SHP77 (cell line): Measurements from ENCODE around the gene MX1.

Experiments used
- DNase-seq, 2 experiments: peaks; one replicate each; lab custom pipeline; 2025; lab: John Stamatoyannopoulos, UW

MX1 gene

GRCh38 chr21:41432562-41433460, 6.8 kb downstream of the MX1 start:
- no peak for DNase-seq

DNA sequence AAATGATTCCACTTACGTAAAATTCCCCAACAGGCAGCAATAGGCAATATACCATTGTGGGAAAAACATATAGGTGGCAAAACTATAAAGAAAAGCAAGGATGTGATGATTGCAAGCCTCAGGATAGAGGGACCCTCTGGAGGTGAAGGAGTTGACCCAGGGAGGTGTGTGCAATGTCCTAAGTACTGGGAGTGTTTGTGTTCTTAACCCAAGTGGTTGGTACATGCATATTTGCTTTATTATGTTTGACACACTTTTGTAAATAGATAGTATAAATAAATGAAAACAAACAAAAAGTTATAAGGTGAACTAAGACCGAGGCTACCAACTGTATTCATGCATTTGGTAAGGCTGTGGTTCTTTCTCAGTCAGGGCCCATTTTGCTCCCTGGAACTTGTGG, 7.5 kb downstream of the MX1 start:
- no peak for DNase-seq

GRCh38 chr21:41435706-41436105, 9.7 kb downstream of the MX1 start:
- no peak for DNase-seq

DNA sequence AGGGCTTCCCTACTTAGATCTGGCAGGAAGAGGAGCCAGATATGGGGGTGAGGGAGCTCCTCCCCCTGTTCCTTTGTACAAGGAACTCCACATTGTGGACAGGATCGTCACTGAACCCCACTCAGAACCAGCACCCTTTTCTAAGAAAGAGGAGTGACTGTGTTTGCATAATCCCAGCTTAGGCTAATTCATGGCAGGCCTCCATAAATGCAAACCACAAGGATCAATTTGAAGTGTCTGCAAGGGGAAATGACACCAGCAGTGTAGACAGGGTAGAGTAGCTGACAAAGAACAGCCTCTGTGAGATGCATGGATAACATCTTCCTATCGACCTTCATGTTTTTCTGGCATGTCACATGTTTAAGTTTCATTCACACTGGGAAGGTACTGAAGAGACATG, 11.7 kb downstream of the MX1 start:
- DNase-seq, result no peak

DNA sequence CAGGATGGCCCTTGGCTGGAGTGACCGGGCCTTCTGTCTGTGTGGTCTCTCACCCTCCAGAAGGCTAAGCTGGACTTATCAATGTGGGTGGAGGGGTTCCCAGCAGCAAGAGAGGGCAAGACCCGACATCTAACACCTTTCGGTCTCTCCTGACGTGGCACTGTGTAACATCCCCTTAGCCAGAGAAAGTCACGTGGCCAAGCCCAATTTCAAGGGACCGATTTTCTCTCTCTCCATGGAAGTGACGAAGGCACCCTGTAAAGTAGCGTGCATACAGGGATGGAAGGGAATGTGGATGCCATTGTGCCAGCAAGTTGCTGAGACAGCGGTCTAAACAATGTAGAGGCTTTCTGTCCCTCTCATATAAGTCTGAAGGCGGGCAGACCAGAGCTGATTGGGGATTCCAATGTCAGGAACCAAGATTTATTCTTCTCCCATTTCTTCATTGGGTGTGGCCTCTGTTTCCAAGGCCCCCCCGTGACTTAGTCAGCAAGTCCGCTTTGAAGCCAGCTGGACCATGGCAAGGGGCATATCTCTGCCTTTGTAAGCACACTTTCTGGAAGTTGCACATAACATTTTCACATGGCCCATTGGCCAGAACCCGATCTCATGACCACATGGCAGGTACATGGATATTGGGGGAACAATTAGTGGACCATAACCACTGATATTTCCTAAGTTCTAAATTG, 12.5 kb downstream of the MX1 start:
- no peak for DNase-seq

GRCh38 chr21:41439248-41439647, 13.2 kb downstream of the MX1 start:
- no peak for DNase-seq

- no peak for DNase-seq
Measured at GRCh38 chr21:41441546-41441945, 15.5 kb downstream of the MX1 start.

DNA sequence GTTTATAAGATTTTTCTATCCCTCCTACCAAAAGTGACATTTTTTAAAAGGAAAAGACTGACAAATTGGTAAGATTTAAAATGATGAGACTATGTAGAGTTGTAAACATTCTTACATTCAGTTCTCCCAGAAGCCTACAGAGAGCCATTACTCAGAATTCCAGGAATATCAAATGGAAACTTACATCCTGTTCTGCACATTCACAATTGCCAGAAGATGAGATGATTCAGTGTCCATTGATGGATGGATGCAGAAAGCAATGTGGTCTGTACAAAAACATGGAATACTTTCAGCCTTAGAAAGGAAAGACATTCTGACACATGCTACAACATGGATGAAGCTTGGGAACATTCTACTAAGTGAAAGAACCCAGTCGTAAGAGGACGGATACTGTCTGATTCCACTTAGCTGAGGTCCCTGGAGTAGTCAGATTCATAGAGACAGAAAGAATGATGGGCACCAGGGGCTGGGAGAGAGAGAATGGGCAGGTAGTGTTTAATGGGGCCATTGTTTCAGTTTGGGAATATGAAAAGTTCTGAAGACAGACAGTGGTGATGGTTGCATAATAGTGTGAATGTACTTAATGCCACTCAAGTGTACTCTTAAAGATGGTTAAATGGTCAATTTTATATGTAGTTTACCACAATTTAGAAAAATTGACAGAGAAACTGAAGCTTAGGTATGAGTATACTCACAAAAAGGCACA, 16.6 kb downstream of the MX1 start:
- no peak for DNase-seq

DNA sequence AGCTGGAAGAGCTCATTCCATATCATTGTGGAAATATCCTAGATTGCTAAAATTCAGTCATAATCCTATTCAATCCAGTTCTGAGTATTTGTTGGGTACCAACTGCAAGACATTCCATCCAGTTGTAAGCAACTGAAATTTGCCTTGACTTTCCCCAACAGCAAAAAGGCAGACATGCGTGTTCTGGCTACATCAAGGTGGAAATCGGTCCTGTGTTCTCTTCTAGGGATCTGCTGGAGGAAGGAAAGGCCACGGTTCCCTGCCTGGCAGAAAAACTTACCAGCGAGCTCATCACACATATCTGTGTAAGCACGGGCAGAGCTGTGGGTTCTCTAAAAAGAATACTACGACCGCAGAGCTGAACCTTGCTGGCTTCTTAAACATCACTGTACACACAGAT, 17.5 kb downstream of the MX1 start:
- DNase-seq, result no peak

DNA sequence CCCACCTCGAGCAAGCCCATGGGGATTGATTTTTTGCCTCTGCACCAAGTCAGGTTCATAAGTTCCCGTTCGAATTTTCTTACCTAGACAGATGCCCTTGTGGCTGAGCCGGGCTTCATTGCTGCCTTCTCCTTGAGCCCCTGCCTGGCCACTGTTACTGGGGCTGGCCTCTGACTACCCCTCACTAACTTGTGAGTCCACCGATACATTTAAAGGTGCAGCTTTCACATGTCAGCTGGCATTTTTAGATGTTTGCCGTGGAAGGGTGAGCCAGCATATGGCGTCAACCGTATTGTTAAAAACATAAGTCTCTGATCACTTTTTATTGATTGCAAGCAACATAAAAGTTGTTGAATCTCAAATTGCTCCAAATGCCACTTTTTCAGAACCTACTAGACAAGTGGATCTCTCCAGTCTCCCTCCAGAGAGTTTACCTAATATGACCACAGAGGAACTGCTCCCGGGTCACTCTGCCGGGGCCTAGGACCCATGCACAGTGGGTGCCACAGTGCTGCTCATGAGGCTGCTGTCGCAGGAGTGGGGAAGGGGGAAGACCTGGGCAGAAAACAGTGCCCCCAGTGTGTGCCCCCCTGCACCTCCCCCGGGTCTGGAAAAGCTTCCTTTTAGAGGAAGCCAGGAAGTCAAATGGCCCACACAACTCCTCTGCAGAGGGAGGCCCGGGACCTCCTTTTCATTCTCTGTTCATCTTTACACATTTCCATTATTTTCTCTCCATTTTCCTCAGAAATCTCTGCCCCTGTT, 18.8 kb downstream of the MX1 start:
- no peak for DNase-seq

DNA sequence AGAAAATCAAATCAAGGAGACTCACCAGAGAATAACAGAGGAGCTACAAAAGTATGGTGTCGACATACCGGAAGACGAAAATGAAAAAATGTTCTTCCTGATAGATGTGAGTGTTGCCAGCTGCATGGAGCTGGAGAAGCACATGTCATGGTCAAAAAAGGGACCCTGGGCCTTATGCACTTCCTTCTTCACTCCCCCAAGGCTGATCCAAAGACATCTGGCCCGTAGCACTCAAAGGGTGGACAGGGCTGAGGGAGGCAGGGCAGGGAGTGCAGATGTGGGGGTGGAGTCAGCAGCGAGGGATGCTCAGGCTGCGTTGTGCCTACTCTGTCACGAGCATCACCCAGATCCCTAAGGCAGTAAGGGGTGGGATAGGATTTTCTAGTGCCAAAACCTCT, 19.4 kb downstream of the MX1 start:
- no peak for DNase-seq

- DNase-seq, result no peak
Measured at GRCh38 chr21:41446586-41446985, 20.5 kb downstream of the MX1 start.

DNA sequence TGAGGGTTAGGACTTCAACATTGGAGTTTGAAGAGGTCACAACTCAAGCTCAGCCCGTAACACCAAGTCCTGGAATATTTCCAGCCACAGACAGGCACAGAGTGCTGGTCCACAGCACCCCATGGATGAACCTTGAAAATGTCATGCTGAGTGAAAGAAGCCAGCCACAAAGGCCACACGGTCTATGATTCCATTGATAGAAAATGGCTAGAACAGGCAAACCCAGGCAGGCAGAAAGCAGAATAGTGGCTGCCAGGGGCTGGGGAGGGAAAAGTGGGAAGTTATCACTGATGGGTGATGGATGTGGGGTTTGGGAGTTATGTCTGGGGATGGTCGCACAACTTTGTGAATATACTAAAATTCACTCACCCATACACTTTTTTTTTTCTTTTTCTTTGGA, 21.3 kb downstream of the MX1 start:
- DNase-seq, result no peak

DNA sequence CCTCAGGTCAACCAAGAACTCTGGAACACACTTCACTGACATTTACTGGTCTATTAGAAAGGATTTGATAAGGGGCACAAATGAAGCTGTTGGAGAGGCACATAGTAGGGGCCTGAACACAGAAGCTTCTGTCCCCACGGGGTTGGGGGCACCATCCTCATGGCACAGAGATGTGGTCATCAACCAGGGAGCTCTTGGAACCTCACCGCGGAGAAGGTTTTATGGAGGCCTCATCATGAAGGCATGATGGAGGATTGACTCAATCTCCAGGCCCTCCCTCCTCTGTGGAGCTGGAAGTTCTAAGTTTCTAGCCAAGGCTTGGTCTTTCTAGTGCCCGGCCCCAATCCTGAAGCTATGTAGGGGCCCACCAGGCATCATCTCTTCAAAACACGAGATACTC, 23.6 kb downstream of the MX1 start:
- DNase-seq, result no peak

GRCh38 chr21:41451753-41452676, 26.0 kb downstream of the MX1 start:
- DNase-seq, result no peak

GRCh38 chr21:41453198-41453597, 27.2 kb downstream of the MX1 start:
- DNase-seq, result no peak

- DNase-seq, result no peak
Measured at GRCh38 chr21:41453761-41454160, 27.7 kb downstream of the MX1 start.

DNA sequence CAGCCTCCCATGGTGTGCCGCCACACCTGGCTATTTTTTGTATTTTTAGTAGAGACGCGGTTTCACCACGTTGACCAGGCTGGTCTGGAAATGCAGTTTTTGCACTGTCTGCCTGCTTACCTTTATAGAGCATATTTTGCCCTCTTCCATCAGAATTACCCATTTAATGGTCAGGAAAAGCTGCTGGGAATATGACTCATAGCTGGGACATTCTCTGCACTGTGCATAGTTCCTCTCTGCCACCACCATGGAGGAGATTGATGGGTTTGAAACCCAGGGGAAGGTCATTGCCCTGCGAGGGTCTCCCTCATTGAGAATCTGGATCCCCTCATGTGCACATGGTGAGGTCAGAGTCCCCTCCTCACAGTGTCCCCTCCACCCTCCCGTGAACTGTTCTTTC, 32.1 kb downstream of the MX1 start:
- no peak for DNase-seq

DNA sequence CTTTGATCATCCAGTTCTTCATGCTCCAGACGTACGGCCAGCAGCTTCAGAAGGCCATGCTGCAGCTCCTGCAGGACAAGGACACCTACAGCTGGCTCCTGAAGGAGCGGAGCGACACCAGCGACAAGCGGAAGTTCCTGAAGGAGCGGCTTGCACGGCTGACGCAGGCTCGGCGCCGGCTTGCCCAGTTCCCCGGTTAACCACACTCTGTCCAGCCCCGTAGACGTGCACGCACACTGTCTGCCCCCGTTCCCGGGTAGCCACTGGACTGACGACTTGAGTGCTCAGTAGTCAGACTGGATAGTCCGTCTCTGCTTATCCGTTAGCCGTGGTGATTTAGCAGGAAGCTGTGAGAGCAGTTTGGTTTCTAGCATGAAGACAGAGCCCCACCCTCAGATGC, 32.5 kb downstream of the MX1 start:
- DNase-seq, result no peak

DNA sequence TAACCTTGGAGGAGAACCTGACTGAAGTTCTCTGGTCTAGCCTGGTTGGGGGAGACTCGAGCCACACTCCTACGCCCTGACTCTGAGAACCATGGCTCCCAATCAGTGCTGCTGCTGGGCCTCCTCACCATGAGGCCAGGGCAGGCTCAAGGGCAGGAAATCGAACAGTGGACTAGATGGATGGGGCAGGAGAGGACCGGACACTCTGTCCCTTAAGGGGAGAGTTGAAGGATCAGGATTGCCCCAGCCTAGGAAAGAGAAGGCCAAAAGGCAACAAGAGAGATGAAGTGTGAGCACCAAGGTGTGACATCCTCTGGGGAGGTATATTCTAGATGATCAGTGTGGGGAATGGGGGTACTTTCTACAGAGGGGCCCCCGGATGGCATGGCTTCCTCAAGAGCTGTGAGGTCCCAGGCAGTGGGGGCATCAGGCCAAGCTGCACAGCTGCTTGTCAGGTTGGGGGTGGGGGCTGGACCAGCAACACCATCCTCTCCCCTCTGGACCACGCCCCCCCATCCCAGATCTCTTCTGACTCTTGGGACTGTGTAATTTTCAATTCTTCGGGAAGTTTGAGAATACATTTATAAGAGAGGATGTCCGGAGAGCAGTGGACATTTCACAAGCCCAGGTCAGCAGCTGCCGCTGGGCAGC, 34.0 kb downstream of the MX1 start:
- no peak for DNase-seq
